Measurements from ENCODE around the gene UBE4B.

Gene UBE4B

GRCh38 chr1:10057796-10058195, 25.0 kb downstream of the UBE4B start:
- H3K4me1 ChIP-seq (ENCODE audit: control insufficient read depth, insufficient read depth, low read length), result peaks cover 26% of the 10 kb centered on the region
- peaks cover 0 to 4% of the 10 kb centered on the region in 2 donors for H3K36me3 ChIP-seq (ENCODE audit: control insufficient read depth in 2 of 2, insufficient read depth in 2 of 2, low read length in 2 of 2)
- H3K27ac ChIP-seq (ENCODE audit: low read length), result no peak overlapping the region
- H3K27me3 ChIP-seq (ENCODE audit: control insufficient read depth in 1 of 2, insufficient read depth in 2 of 2, low read length in 2 of 2), result no peaks in the 10 kb centered on the region
- no peaks in the 10 kb centered on the region for H3K9me3 ChIP-seq (ENCODE audit: control insufficient read depth in 2 of 2, low read length in 2 of 2)
- peak overlapping the region; percentile 21 to 29 for H3K4me3 ChIP-seq (ENCODE audit: low read length in 2 of 2)
- peak overlapping the region in 1 of 2 donors; percentile 4 for H3K9ac ChIP-seq (ENCODE audit: low read length in 2 of 2)

DNA sequence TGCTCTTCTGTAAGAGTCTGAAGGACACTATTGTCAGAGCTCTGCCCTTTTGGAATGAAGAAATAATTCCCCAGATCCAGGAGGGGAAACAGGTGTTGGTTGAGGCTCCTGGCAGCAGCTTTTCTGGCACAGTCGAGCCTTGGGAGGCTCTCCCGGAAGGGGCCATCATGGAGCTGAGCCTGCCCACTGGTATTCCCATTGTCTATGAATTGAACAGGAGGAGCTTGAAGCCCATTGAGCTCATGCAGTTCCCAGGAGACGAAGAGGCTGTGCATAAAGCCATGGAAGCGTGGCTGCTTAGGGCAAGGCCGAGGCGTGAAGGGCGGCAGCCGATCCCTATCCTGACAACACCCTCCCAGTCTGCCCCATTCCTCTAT, 26.6 kb downstream of the UBE4B start:
- Histone ChIP-seq H3K4me1 (ENCODE audit: control insufficient read depth, insufficient read depth, low read length) (peaks cover 26% of the 10 kb centered on the region), H3K9me3 (ENCODE audit: control insufficient read depth in 2 of 2, low read length in 2 of 2) (no peaks in the 10 kb centered on the region), H3K4me3 (ENCODE audit: low read length in 2 of 2) (no peak overlapping the region), H3K27me3 (ENCODE audit: control insufficient read depth in 1 of 2, insufficient read depth in 2 of 2, low read length in 2 of 2) (no peaks in the 10 kb centered on the region), H3K36me3 (ENCODE audit: control insufficient read depth in 2 of 2, insufficient read depth in 2 of 2, low read length in 2 of 2) (peaks cover 0 to 4% of the 10 kb centered on the region in 2 donors), H3K27ac (ENCODE audit: low read length) (no peak overlapping the region), H3K9ac (ENCODE audit: low read length in 2 of 2) (no peak overlapping the region)

DNA sequence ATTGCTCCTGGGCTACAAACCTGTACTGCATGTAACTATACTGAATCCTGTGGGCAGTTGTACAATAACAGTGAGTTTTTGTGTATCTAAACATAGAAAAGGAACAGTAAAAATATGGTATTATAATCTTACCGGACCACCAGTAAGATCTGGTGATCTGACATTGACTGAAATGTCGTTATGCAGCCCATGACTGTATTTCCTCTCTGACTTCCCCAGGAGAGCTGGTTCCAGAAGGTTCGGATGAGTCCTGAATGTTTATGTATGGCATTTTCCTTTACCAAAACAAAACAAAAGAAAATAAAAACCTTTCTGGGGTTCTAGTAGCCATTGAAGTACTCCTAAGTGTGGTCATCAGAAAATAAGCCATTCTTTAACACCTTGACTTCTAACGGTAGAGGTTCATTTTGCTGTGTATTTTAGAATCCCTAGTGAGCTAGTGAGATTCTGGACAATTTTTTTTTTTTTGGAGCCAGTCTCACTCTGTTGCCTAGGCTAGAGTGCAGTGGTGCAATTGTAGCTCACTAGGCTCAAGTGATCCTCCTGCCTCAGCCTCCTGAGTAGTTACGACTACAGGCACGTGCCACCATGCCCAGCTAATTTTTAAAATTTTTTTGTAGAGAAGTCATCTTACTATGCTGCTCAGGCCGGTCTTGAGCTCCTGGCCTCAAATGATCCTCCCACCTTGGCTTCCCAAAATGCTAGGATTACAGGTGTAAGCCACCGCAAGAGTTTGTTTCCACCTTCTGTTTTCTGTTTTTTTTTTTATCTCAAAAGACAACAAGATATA, 27.7 kb downstream of the UBE4B start:
- Histone ChIP-seq H3K27ac (ENCODE audit: low read length) (no peak overlapping the region), H3K9ac (ENCODE audit: low read length in 2 of 2) (no peak overlapping the region), H3K36me3 (ENCODE audit: control insufficient read depth in 2 of 2, insufficient read depth in 2 of 2, low read length in 2 of 2) (peaks cover 0 to 4% of the 10 kb centered on the region in 2 donors), H3K27me3 (ENCODE audit: control insufficient read depth in 1 of 2, insufficient read depth in 2 of 2, low read length in 2 of 2) (no peaks in the 10 kb centered on the region), H3K4me3 (ENCODE audit: low read length in 2 of 2) (no peak overlapping the region), H3K4me1 (ENCODE audit: control insufficient read depth, insufficient read depth, low read length) (peaks cover 30% of the 10 kb centered on the region), H3K9me3 (ENCODE audit: control insufficient read depth in 2 of 2, low read length in 2 of 2) (no peaks in the 10 kb centered on the region)

DNA sequence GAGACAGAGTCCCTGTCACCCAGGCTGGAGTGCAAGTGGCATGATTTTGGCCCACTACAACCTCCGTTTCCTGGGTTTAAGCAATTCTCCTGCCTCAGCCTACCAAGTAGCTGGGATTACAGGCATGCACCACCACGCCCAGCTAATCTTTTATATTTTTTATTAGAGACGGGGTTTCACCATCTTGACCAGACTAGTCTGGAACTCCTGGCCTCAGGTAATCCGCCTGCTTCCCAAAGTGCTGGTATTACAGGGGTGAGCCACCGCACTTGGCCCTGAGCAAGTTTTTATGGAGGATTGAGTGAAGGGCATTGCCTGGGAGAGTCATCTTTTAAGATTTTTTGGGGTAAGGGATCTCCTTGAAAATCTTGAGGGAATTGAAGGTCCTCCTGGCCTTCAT, 28.5 kb downstream of the UBE4B start:
- Histone ChIP-seq H3K36me3 (ENCODE audit: control insufficient read depth in 2 of 2, insufficient read depth in 2 of 2, low read length in 2 of 2) (peaks cover 0 to 4% of the 10 kb centered on the region in 2 donors), H3K27ac (ENCODE audit: low read length) (no peak overlapping the region), H3K9me3 (ENCODE audit: control insufficient read depth in 2 of 2, low read length in 2 of 2) (no peaks in the 10 kb centered on the region), H3K27me3 (ENCODE audit: control insufficient read depth in 1 of 2, insufficient read depth in 2 of 2, low read length in 2 of 2) (no peaks in the 10 kb centered on the region), H3K4me3 (ENCODE audit: low read length in 2 of 2) (no peak overlapping the region), H3K4me1 (ENCODE audit: control insufficient read depth, insufficient read depth, low read length) (peaks cover 31% of the 10 kb centered on the region), H3K9ac (ENCODE audit: low read length in 2 of 2) (no peak overlapping the region)

- H3K36me3 ChIP-seq (ENCODE audit: control insufficient read depth in 2 of 2, insufficient read depth in 2 of 2, low read length in 2 of 2), result peaks cover 0 to 4% of the 10 kb centered on the region in 2 donors
- peaks cover 22% of the 10 kb centered on the region for H3K4me1 ChIP-seq (ENCODE audit: control insufficient read depth, insufficient read depth, low read length)
- no peaks in the 10 kb centered on the region for H3K9me3 ChIP-seq (ENCODE audit: control insufficient read depth in 2 of 2, low read length in 2 of 2)
- no peaks in the 10 kb centered on the region for H3K27me3 ChIP-seq (ENCODE audit: control insufficient read depth in 1 of 2, insufficient read depth in 2 of 2, low read length in 2 of 2)
- no peak overlapping the region for H3K9ac ChIP-seq (ENCODE audit: low read length in 2 of 2)
- H3K4me3 ChIP-seq (ENCODE audit: low read length in 2 of 2), result no peak overlapping the region
- no peak overlapping the region for H3K27ac ChIP-seq (ENCODE audit: low read length)
Measured at GRCh38 chr1:10063878-10064277, 31.1 kb downstream of the UBE4B start.

- peaks cover 0 to 2% of the 10 kb centered on the region in 2 donors for H3K36me3 ChIP-seq (ENCODE audit: control insufficient read depth in 2 of 2, insufficient read depth in 2 of 2, low read length in 2 of 2)
- no peaks in the 10 kb centered on the region for H3K27me3 ChIP-seq (ENCODE audit: control insufficient read depth in 1 of 2, insufficient read depth in 2 of 2, low read length in 2 of 2)
- no peak overlapping the region for H3K27ac ChIP-seq (ENCODE audit: low read length)
- no peak overlapping the region for H3K9ac ChIP-seq (ENCODE audit: low read length in 2 of 2)
- H3K9me3 ChIP-seq (ENCODE audit: control insufficient read depth in 2 of 2, low read length in 2 of 2), result no peaks in the 10 kb centered on the region
- peaks cover 16% of the 10 kb centered on the region for H3K4me1 ChIP-seq (ENCODE audit: control insufficient read depth, insufficient read depth, low read length)
- no peak overlapping the region for H3K4me3 ChIP-seq (ENCODE audit: low read length in 2 of 2)
Measured at GRCh38 chr1:10064416-10065343, 31.9 kb downstream of the UBE4B start.

- no peak overlapping the region for H3K27ac ChIP-seq (ENCODE audit: low read length)
- H3K4me3 ChIP-seq (ENCODE audit: low read length in 2 of 2), result no peak overlapping the region
- no peaks in the 10 kb centered on the region for H3K36me3 ChIP-seq (ENCODE audit: control insufficient read depth in 2 of 2, insufficient read depth in 2 of 2, low read length in 2 of 2)
- H3K9me3 ChIP-seq (ENCODE audit: control insufficient read depth in 2 of 2, low read length in 2 of 2), result no peaks in the 10 kb centered on the region
- H3K9ac ChIP-seq (ENCODE audit: low read length in 2 of 2), result no peak overlapping the region
- H3K27me3 ChIP-seq (ENCODE audit: control insufficient read depth in 1 of 2, insufficient read depth in 2 of 2, low read length in 2 of 2), result no peaks in the 10 kb centered on the region
- peaks cover 16% of the 10 kb centered on the region for H3K4me1 ChIP-seq (ENCODE audit: control insufficient read depth, insufficient read depth, low read length)
Measured at GRCh38 chr1:10065344-10065685, 32.6 kb downstream of the UBE4B start.

DNA sequence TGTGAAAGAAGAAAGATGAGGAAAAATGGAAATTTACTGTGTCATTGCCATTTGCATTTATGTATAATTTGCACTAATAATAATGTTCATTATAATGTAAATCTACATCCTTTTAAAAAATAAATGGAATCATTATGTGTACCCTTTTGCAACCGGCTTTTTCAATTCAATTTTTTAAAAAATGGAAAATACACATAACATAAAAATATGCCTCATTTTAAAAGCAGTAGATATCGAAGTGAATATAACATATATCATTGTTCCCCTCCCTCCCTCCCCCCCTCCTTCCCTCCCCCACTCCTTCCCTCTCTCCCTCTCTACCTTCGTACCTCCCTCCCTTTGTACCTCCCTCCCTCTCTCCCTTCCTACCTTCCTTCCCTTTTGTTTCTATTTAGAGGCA, 33.0 kb downstream of the UBE4B start:
- Histone ChIP-seq H3K4me3 (ENCODE audit: low read length in 2 of 2) (no peak overlapping the region), H3K9ac (ENCODE audit: low read length in 2 of 2) (no peak overlapping the region), H3K4me1 (ENCODE audit: control insufficient read depth, insufficient read depth, low read length) (peaks cover 16% of the 10 kb centered on the region), H3K27me3 (ENCODE audit: control insufficient read depth in 1 of 2, insufficient read depth in 2 of 2, low read length in 2 of 2) (no peaks in the 10 kb centered on the region), H3K9me3 (ENCODE audit: control insufficient read depth in 2 of 2, low read length in 2 of 2) (no peaks in the 10 kb centered on the region), H3K36me3 (ENCODE audit: control insufficient read depth in 2 of 2, insufficient read depth in 2 of 2, low read length in 2 of 2) (no peaks in the 10 kb centered on the region), H3K27ac (ENCODE audit: low read length) (no peak overlapping the region)

DNA sequence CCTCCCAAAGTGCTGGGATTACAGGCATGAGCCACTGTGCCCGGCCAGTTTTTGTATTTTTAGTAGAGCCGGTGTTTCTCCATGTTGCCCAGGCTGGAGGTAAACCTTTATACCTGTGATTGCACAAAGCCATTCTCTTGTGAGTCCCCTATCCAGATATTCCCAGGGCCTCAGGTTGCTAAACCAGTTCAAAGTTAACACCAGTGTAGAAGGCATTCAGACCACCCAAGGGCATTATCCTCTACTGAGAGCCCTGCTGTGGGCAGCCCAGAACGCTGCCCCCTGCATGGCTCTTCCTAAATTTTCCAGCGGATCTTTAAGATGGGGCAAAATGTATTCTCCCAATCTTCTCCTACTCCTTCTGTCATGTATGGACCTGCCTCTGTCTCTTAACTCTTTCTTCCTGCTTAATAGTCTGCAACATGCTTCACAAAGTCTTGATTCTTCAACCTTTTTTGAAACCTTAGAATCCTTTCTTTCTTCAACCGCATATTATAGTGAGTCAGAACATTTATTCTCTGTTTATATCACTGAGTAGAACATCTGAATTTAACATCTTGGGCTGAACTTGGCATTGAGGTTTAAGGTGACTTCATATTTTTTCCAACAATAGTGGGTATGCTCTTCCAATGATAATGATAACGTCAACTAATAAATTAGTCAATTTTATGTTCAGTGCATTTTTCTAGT, 36.0 kb downstream of the UBE4B start:
- Histone ChIP-seq H3K9ac (ENCODE audit: low read length in 2 of 2) (no peak overlapping the region), H3K4me1 (ENCODE audit: control insufficient read depth, insufficient read depth, low read length) (peaks cover 16% of the 10 kb centered on the region), H3K4me3 (ENCODE audit: low read length in 2 of 2) (peak overlapping the region in 1 of 2 donors; percentile 22), H3K9me3 (ENCODE audit: control insufficient read depth in 2 of 2, low read length in 2 of 2) (no peaks in the 10 kb centered on the region), H3K27me3 (ENCODE audit: control insufficient read depth in 1 of 2, insufficient read depth in 2 of 2, low read length in 2 of 2) (no peaks in the 10 kb centered on the region), H3K36me3 (ENCODE audit: control insufficient read depth in 2 of 2, insufficient read depth in 2 of 2, low read length in 2 of 2) (no peaks in the 10 kb centered on the region), H3K27ac (ENCODE audit: low read length) (peak overlapping the region; percentile 7)

DNA sequence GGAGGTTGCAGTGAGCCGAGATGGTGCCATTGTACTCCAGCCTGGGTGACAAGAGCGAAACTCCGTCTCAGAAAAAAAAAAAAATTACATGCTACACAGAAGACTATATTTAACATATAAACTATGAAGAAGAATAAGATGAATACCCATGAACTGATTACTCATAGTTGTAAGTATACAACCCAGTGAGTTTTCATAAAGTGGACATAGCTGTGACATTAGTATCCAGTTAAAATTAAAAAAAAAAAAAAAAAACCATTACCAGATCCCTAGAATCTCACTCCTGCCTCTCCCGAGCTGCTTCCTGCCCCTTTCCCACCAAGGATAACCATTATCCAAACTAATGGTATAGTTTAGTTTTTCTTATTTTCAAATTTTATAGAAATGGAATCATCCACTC, 37.4 kb downstream of the UBE4B start:
- Histone ChIP-seq H3K27me3 (ENCODE audit: control insufficient read depth in 1 of 2, insufficient read depth in 2 of 2, low read length in 2 of 2) (no peaks in the 10 kb centered on the region), H3K4me3 (ENCODE audit: low read length in 2 of 2) (no peak overlapping the region), H3K9me3 (ENCODE audit: control insufficient read depth in 2 of 2, low read length in 2 of 2) (no peaks in the 10 kb centered on the region), H3K27ac (ENCODE audit: low read length) (no peak overlapping the region), H3K9ac (ENCODE audit: low read length in 2 of 2) (no peak overlapping the region), H3K36me3 (ENCODE audit: control insufficient read depth in 2 of 2, insufficient read depth in 2 of 2, low read length in 2 of 2) (no peaks in the 10 kb centered on the region), H3K4me1 (ENCODE audit: control insufficient read depth, insufficient read depth, low read length) (peaks cover 29% of the 10 kb centered on the region)
